Retinal pigment epithelial cell (primary cell): ENCODE measurements around the gene ATPAF1.

ENCODE experiments used
- DNase-seq: peaks from one replicate; pipeline ENCODE4 v3.0.0-alpha.2; 2010; ENCODE audit warnings: low read depth
- H3K4me3 ChIP-seq: 2 replicates; pipeline ENCODE4 v1.5.1; 2011; ENCODE audit warnings: mild to moderate bottlenecking, low read length, control low read depth, moderate library complexity
- TF ChIP-seq, protein P1 (sequence below): conservative IDR thresholded peaks from 2 replicates; pipeline ENCODE4 v1.5.1; 2011; ENCODE audit warnings: low read depth, low read length, control low read depth, inconsistent platforms

The ATPAF1 gene

DNA sequence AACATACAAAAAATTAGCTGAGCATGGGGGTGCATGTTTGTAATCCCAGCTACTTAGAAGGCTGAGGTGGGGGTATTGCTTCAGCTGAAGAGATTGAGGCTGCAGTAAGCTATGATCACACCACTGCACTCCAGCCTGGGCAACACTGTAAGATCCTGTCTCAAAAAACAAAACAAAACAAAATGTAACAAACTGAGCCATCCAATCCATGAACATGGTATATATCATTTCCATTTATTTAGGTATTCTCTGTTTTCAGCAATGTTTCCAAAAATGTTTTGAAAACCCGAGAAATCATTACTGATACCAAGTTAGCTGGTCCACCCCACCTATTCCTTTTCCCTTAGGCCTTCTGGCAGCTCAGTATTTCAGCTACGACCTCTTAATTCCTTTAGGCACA, 18.4 kb downstream of the ATPAF1 start:
- no peak for DNase-seq
- no peak overlapping the region for H3K4me3 ChIP-seq
- TF ChIP-seq, protein P1, sequence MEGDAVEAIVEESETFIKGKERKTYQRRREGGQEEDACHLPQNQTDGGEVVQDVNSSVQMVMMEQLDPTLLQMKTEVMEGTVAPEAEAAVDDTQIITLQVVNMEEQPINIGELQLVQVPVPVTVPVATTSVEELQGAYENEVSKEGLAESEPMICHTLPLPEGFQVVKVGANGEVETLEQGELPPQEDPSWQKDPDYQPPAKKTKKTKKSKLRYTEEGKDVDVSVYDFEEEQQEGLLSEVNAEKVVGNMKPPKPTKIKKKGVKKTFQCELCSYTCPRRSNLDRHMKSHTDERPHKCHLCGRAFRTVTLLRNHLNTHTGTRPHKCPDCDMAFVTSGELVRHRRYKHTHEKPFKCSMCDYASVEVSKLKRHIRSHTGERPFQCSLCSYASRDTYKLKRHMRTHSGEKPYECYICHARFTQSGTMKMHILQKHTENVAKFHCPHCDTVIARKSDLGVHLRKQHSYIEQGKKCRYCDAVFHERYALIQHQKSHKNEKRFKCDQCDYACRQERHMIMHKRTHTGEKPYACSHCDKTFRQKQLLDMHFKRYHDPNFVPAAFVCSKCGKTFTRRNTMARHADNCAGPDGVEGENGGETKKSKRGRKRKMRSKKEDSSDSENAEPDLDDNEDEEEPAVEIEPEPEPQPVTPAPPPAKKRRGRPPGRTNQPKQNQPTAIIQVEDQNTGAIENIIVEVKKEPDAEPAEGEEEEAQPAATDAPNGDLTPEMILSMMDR, result no peak

DNA sequence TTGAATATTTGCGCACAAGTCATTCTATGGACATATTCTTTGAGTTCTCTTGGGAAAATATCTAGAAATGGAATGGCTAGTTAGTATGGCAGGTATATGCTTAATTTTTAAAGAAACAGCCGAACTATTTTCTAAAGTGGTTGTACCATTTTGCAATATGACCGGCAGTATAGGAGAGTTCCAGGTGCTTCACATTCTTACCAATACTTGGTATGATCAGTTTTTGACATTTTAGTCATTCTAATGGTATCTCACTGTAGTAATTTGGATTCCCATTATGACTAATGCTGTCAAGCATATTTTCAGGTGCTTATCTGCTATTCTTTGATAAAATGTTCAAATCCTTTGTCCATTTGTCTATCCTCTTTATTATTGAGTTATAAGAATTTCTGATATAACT, 20.6 kb downstream of the ATPAF1 start:
- TF ChIP-seq, protein P1, result no peak
- H3K4me3 ChIP-seq, result no peak overlapping the region
- no peak for DNase-seq

GRCh38 chr1:46646844-46647243, 21.3 kb downstream of the ATPAF1 start:
- DNase-seq, result no peak
- H3K4me3 ChIP-seq, result no peak overlapping the region
- TF ChIP-seq, protein P1, result no peak

DNA sequence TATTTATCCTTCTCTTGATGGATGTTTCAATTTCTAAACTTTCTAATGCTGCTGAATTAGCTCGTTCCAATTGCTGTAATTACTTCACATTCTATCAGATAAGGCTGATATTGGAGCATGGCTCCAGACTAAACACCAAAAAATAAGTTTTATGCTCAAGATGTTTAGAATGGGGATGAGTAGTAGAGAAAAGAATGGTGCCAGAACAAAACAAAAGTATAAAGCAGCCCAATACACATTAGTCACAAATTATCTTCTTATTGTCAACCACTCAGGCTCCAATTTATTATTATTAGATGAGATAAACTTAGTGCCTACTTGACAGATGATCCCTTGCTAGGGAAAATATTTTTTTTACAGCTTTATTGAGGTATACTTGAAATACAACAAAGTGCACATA, 21.8 kb downstream of the ATPAF1 start:
- DNase-seq, result no peak
- TF ChIP-seq, protein P1, result no peak
- H3K4me3 ChIP-seq, result no peak overlapping the region

- no peak overlapping the region for H3K4me3 ChIP-seq
- TF ChIP-seq, protein P1, result no peak
- DNase-seq, result no peak
These were observed 22.3 kb downstream of the ATPAF1 start for GRCh38 chr1:46645815-46646214.

DNA sequence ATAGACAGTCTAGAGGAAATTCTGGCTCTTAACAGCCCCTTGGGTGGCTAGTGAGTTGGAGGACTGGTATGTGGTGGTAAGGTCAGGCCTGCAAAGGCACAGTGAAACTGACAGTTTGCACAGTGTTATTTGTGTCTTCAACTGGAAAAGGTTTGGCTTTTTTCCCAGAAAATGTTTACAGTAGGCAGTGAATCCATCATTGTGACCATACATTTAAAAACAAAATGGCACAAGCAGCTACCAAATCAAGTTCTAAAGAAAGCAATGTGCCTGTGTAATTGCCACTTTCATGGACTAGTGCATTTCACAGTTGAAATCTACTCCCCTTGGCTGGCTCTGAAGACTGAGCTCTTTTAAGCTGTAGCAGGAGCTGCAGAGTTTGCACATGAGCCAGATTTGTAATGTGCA, 24.8 kb downstream of the ATPAF1 start:
- no peak overlapping the region for H3K4me3 ChIP-seq
- TF ChIP-seq, protein P1, result no peak
- peak; percentile 75 for DNase-seq

- no peak overlapping the region for H3K4me3 ChIP-seq
- no peak for DNase-seq
- TF ChIP-seq, protein P1, result no peak
These were observed 26.0 kb downstream of the ATPAF1 start for GRCh38 chr1:46642115-46642680.
